Caco-2 (cell line): Measurements from ENCODE around the gene NIPSNAP2. TPM values are rescaled to one million over a fixed set of nuclear protein-coding genes. Genes with fewer than 3 reads are reported as not detected.
A peak's percentile ranks its signal among the peaks of the same experiment; 100 is the strongest.
"Not testable (repeated sequence)": the region's sequence is repeated elsewhere in the genome, so short reads cannot be mapped to it uniquely, and the experiment has no call there.

Source experiments
- BruUV-seq: library from RNA; stranded (reverse); fragments of 400-500 nt; replicated peaks from 2 replicates; lab custom pipeline; 2021; lab: Mats Ljungman, UMichigan
- CTCF ChIA-PET: fragments of 300-600 bp; sonication (Branson Sonifier 250); formaldehyde crosslinking; loops from one replicate; lab custom pipeline; 2022; ENCODE audit warnings: antibody characterized with exemption; lab: Charles Lee
- POLR2A ChIA-PET: fragments of 300-600 bp; sonication (Branson Sonifier 250); formaldehyde crosslinking; loops from one replicate; lab custom pipeline; 2022; ENCODE audit warnings: antibody characterized with exemption; lab: Charles Lee
- DNase-seq, 2 experiments: peaks; one replicate each; pipeline versions ENCODE4 v3.0.0 to v3.0.0-alpha.2; 2020 to 2022
- H3K27me3 ChIP-seq: replicated peaks from 2 replicates; pipeline ENCODE4 v1.6.0; 2011; ENCODE audit warnings: low read length; ENCODE audit not compliant: control insufficient read depth, insufficient read depth
- H3K36me3 ChIP-seq: 2 replicates; pipeline ENCODE4 v1.5.1; 2011; ENCODE audit warnings: low read length; ENCODE audit not compliant: control insufficient read depth, insufficient read depth
- H3K4me1 ChIP-seq: fragments of 250-450 bp; sonication (Bioruptor Pico); 2 replicates; pipeline ENCODE4 v1.5.1; 2020; ENCODE audit warnings: mild to moderate bottlenecking
- H3K4me3 ChIP-seq: 2 replicates; pipeline ENCODE4 v1.5.1; 2011; ENCODE audit warnings: low read depth, mild to moderate bottlenecking, control low read depth, low read length
- H3K9me3 ChIP-seq: fragments of 250-450 bp; sonication (Bioruptor Pico); 2 replicates; pipeline ENCODE4 v1.5.1; 2020; ENCODE audit warnings: mild to moderate bottlenecking, moderate library complexity
- H3K27ac Mint-ChIP-seq: one replicate; pipeline ENCODE4 v1.8.0; 2022; ENCODE audit warnings: mixed read lengths; ENCODE audit not compliant: unreplicated experiment
- H3K27me3 Mint-ChIP-seq: one replicate; pipeline ENCODE4 v1.8.0; 2022; ENCODE audit warnings: mixed read lengths; ENCODE audit not compliant: insufficient read depth, unreplicated experiment
- H3K36me3 Mint-ChIP-seq: one replicate; pipeline ENCODE4 v1.8.0; 2022; ENCODE audit warnings: mild to moderate bottlenecking, mixed read lengths; ENCODE audit not compliant: insufficient read depth, unreplicated experiment
- H3K4me1 Mint-ChIP-seq: one replicate; pipeline ENCODE4 v1.8.0; 2022; ENCODE audit warnings: low read depth, mixed read lengths; ENCODE audit not compliant: unreplicated experiment
- H3K4me3 Mint-ChIP-seq: one replicate; pipeline ENCODE4 v1.8.0; 2022; ENCODE audit warnings: mild to moderate bottlenecking, moderate library complexity, mixed read lengths; ENCODE audit not compliant: unreplicated experiment
- H3K9me3 Mint-ChIP-seq: one replicate; pipeline ENCODE4 v1.8.0; 2022; ENCODE audit warnings: mixed read lengths; ENCODE audit not compliant: unreplicated experiment
- CTCF ChIP-seq, 2 experiments: fragments of 200-600 bp in 1 of 2; IDR thresholded peaks; 1 replicate in 1 of 2; 2 replicates in 1 of 2; pipeline versions ENCODE4 v1.5.1 to v1.8.0; 2011 to 2022; ENCODE audit warnings: antibody characterized with exemption in 1 of 2, control low read depth in 1 of 2, inconsistent platforms in 1 of 2, low read depth in 1 of 2, low read length in 1 of 2, mild to moderate bottlenecking in 1 of 2, moderate library complexity in 1 of 2; ENCODE audit not compliant: insufficient read depth in 1 of 2, severe bottlenecking in 1 of 2, unreplicated experiment in 1 of 2
- intact Hi-C: fragments of 100-400 bp; cut with micrococcal nuclease; formaldehyde crosslinking; loops from one replicate; pipeline ENCODE4 v1.10.0; 2022; ENCODE audit not compliant: unreplicated experiment
- total RNA-seq: library from RNA; stranded (reverse); gene quantifications from 2 replicates; pipeline ENCODE4 v1.2.3, GENCODE V29; 2022

The NIPSNAP2 gene
- total RNA-seq, 1 experiment from 2014 or later = 63.4 TPM

GRCh38 chr7:56007167-56007652 lies 42.8 kb downstream of the NIPSNAP2 start:
- POLR2A ChIA-PET = interaction anchor here (0.6 to 1.6 kb wide), 5 partner anchors 22 to 365 kb away, joined by 3 to 22 read pairs (median 7); partner anchors contain the start of genes CCT6A, PSPH and SUMF2
- Histone ChIP-seq H3K4me1 (peaks cover 23% of the 10 kb centered on the region), H3K36me3 (no peaks in the 10 kb centered on the region; the same call in 1 of the 2 replicates), H3K4me3 (no peak overlapping the region), H3K27me3 (no peaks in the 10 kb centered on the region), H3K9me3 (no peaks in the 10 kb centered on the region)
- intact Hi-C loops = loop anchor here (1.0 to 2.0 kb wide), 4 partner anchors 14 to 57 kb away; partner anchors contain the start of genes CCT6A, PSPH and SUMF2
- Mint-ChIP-seq H3K4me1 (peaks cover 14% of the 10 kb centered on the region), H3K36me3 (peaks cover 54% of the 10 kb centered on the region), H3K4me3 (no peak overlapping the region), H3K9me3 (no peaks in the 10 kb centered on the region), H3K27ac (peak overlapping the region; percentile 77), H3K27me3 (no peaks in the 10 kb centered on the region)
- TF ChIP-seq CTCF (IDR thresholded peaks at IDR 0.05; ENCODE audit: insufficient read depth in 1 of 2, low read depth in 1 of 2, low read length in 1 of 2, severe bottlenecking in 1 of 2, unreplicated experiment in 1 of 2) = no peak
- DNase-seq = peak; percentile 81 to 90
- CTCF ChIA-PET = interaction anchor here (0.6 to 1.2 kb wide), 6 partner anchors 42 to 342 kb away, joined by 3 to 14 read pairs (median 4); partner anchors contain the start of genes PHKG1 and SUMF2
- no TSS peak for BruUV-seq

DNA sequence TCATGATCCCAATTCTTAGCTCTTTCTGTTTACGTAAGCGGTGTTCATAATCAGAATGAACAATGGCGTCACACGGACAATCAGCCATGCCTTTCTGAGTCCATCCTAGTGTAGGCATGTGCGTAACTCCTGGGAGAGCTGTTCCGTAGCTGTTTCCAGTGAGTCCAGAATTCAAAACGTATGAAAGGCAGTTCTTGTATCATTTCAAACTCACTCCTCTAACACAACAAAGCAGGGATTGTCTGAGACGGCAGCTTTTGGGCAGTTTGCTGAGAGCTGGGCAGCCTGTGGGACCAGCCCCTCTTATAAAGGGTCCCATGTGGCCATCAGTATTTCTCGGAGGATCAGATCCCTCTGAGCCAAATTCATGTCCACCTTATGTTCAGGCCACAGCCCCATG lies 43.5 kb downstream of the NIPSNAP2 start:
- DNase-seq = no peak
- Mint-ChIP-seq H3K9me3 (no peaks in the 10 kb centered on the region), H3K4me1 (peaks cover 14% of the 10 kb centered on the region), H3K27ac (peak overlapping the region; percentile 77), H3K36me3 (peaks cover 59% of the 10 kb centered on the region), H3K4me3 (no peak overlapping the region), H3K27me3 (no peaks in the 10 kb centered on the region)
- CTCF ChIA-PET = interaction anchor here (0.6 to 1.1 kb wide), 4 partner anchors 43 to 85 kb away, joined by 3 to 14 read pairs (median 3); partner anchors contain the start of genes CCT6A, PHKG1 and PSPH
- intact Hi-C loops = loop anchor here (1.0 to 2.0 kb wide), 4 partner anchors 13 to 56 kb away; partner anchors contain the start of genes CCT6A, PSPH and SUMF2
- POLR2A ChIA-PET = interaction anchor here (1.6 kb wide), 2 partner anchors 21 to 57 kb away, joined by 4 to 22 read pairs; partner anchors contain the start of gene SUMF2
- no TSS peak for BruUV-seq
- Histone ChIP-seq H3K27me3 (no peaks in the 10 kb centered on the region), H3K4me3 (no peak overlapping the region), H3K9me3 (no peaks in the 10 kb centered on the region), H3K4me1 (peaks cover 23% of the 10 kb centered on the region), H3K36me3 (no peaks in the 10 kb centered on the region; the same call in 1 of the 2 replicates)
- TF ChIP-seq CTCF (IDR thresholded peaks at IDR 0.05; ENCODE audit: insufficient read depth in 1 of 2, low read depth in 1 of 2, low read length in 1 of 2, severe bottlenecking in 1 of 2, unreplicated experiment in 1 of 2) = no peak

- CTCF ChIA-PET = no interaction called here
- no peak overlapping the region for H3K4me3 Mint-ChIP-seq
- POLR2A ChIA-PET = no interaction called here
- H3K4me1 Mint-ChIP-seq = peaks cover 14% of the 10 kb centered on the region
- no peak for DNase-seq
- H3K27ac Mint-ChIP-seq = no peak overlapping the region
- H3K9me3 Mint-ChIP-seq = no peaks in the 10 kb centered on the region
- peaks cover 74% of the 10 kb centered on the region for H3K36me3 Mint-ChIP-seq
- BruUV-seq = no TSS peak
- Histone ChIP-seq H3K4me3 (no peak overlapping the region), H3K27me3 (no peaks in the 10 kb centered on the region), H3K4me1 (peaks cover 23% of the 10 kb centered on the region), H3K36me3 (peaks cover 2% of the 10 kb centered on the region), H3K9me3 (no peaks in the 10 kb centered on the region)
- intact Hi-C loops = no loop called here
- H3K27me3 Mint-ChIP-seq = no peaks in the 10 kb centered on the region
- no peak for TF ChIP-seq CTCF (IDR thresholded peaks at IDR 0.05; ENCODE audit: insufficient read depth in 1 of 2, low read depth in 1 of 2, low read length in 1 of 2, severe bottlenecking in 1 of 2, unreplicated experiment in 1 of 2)
These were observed 45.3 kb downstream of the NIPSNAP2 start for GRCh38 chr7:56009695-56010094.

DNA sequence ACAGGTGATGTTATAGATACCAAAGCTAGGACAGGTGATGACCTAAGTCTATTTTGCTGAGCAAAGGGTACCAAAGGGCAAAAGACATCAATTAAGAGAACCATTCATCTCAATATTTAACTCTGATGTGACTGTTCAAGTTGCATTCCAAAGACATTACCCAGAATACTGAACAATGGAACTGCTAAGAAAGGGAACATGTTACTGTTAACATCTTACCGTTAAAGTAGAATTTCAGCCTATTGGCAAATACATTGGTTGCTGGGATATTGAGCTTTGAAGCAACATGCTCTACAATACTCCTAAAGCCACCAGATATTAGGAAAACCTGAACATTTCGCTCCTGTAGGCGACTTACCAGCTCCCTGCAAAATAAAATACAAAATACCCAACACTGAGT lies 52.6 kb downstream of the NIPSNAP2 start:
- peaks cover 19% of the 10 kb centered on the region for H3K4me1 ChIP-seq
- H3K4me1 Mint-ChIP-seq, H3K27me3 Mint-ChIP-seq, DNase-seq, H3K4me3 Mint-ChIP-seq, H3K36me3 ChIP-seq, H3K4me3 ChIP-seq, intact Hi-C loops, H3K9me3 ChIP-seq, H3K9me3 Mint-ChIP-seq, H3K27ac Mint-ChIP-seq, H3K27me3 ChIP-seq: not testable (repeated sequence)
- ChIA-PET CTCF (interaction anchor here (0.6 kb wide), 1 partner anchor 48 kb away, joined by 6 read pairs; no protein-coding TSS in a partner anchor), POLR2A (interaction anchor here (0.8 kb wide), 1 partner anchor 17 kb away, joined by 4 read pairs; no protein-coding TSS in a partner anchor)
- TSS peak; percentile 25 for BruUV-seq
- H3K36me3 Mint-ChIP-seq = peaks cover 90% of the 10 kb centered on the region
